Neuron (in vitro differentiated cells): ENCODE measurements around the gene CEL.
"Not testable (repeated sequence)": the region's sequence is repeated elsewhere in the genome, so short reads cannot be mapped to it uniquely, and the experiment has no call there.

Experiments used
- H2AFZ ChIP-seq: one replicate; pipeline ENCODE4 v1.6.1; 2013; ENCODE audit warnings: low read depth, mild to moderate bottlenecking, inconsistent platforms, low read length, moderate library complexity
- H3K27me3 ChIP-seq: one replicate; pipeline ENCODE4 v1.6.1; 2013; ENCODE audit warnings: low read length; ENCODE audit not compliant: insufficient read depth
- H3K36me3 ChIP-seq: one replicate; pipeline ENCODE4 v1.6.1; 2013; ENCODE audit warnings: low read length; ENCODE audit not compliant: insufficient read depth
- H3K4me1 ChIP-seq: one replicate; pipeline ENCODE4 v1.6.1; 2013; ENCODE audit warnings: low read length; ENCODE audit not compliant: insufficient read depth
- H3K4me3 ChIP-seq: 2 replicates; pipeline ENCODE4 v1.5.1; 2013; ENCODE audit warnings: mild to moderate bottlenecking, low read length, moderate library complexity
- H3K9me3 ChIP-seq: one replicate; pipeline ENCODE4 v1.6.1; 2013; ENCODE audit warnings: low read length

The CEL gene

DNA sequence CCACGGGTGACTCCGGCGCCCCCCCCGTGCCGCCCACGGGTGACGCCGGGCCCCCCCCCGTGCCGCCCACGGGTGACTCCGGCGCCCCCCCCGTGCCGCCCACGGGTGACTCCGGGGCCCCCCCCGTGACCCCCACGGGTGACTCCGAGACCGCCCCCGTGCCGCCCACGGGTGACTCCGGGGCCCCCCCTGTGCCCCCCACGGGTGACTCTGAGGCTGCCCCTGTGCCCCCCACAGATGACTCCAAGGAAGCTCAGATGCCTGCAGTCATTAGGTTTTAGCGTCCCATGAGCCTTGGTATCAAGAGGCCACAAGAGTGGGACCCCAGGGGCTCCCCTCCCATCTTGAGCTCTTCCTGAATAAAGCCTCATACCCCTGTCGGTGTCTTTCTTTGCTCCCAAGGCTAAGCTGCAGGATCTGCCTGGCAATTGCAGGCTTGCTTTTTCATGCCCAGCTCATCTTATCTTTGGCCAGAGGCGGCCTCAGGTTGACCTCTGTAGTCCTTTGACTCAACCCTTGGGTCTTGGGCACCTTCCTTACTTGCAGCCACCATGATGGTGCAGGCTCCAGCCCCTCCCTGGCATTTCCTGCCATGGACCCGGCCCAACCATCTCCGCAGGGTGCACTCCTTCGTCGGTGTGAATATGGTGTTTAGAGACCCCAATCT is 9.8 kb downstream of the CEL start:
- Histone ChIP-seq H3K9me3 (no peaks in the 10 kb centered on the region), H2AFZ (no peak overlapping the region), H3K36me3 (no peaks in the 10 kb centered on the region), H3K4me1 (no peaks in the 10 kb centered on the region), H3K4me3 (no peak overlapping the region), H3K27me3 (no peaks in the 10 kb centered on the region)

DNA sequence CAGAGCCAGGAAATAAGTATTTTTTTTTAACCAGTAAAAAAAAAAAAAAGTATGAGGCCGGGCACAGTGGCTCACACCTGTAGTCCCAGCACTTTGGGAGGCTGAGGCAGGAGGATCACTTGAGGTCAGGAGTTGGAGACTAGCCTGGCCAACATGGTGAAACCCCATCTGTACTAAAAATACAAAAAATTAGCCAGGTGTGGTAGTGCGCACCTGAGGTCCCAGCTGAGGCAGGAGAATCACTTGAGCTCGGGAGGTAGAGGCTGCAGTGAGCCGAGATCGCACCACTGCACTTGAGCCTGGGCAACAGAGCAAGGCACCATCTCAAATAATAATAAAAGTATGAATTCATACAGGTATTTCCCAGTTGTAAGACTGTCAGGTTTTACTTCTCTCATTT is 10.4 kb downstream of the CEL start:
- not testable (repeated sequence) for H3K4me1 ChIP-seq, H3K36me3 ChIP-seq, H3K27me3 ChIP-seq, H2AFZ ChIP-seq, H3K4me3 ChIP-seq, H3K9me3 ChIP-seq

DNA sequence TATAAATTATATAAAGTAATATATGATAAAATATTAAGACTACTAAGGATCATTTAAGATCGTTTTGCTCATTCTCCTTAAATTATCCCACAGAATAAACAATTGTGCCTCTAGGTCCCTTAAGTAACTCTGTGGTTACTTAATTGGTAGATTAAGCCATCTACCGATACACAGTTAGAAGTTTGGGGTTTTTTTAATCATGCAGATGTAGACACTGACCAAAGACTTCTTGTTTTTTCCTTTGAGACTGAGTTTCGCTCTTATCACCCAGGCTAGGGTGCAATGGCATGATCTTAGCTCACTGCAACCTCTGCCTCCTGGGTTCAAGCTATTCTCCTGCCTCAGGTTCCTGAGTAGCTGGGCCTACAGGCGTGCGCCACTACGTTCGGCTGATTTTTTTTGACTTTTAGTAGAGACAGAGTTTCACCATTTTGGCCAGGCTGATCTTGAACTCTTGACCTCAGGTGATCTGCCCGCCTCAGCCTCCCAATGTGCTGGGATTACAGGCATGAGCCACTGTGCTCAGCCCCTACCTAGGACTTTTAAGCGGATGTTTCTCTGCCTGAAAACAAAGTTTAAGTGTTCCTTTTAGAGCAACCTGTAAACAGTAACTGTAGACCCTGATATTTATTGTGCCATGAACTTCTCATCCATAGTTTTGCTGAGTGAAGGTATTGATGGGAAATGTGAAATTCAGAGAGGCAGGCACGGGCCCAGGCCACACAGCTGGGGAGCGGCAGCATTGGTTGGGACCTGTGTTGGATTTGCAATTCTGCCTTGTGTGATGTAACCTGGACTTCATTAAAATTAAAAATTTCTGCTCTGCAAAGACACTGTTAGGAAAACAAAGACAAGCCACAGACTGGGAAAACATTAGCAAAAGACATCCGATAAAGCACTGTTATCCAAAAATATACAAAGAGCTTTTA is 11.6 kb downstream of the CEL start:
- Histone ChIP-seq H3K9me3 (no peaks in the 10 kb centered on the region), H3K27me3 (no peaks in the 10 kb centered on the region), H3K4me1 (no peaks in the 10 kb centered on the region), H2AFZ (no peak overlapping the region), H3K36me3 (no peaks in the 10 kb centered on the region), H3K4me3 (no peak overlapping the region)

DNA sequence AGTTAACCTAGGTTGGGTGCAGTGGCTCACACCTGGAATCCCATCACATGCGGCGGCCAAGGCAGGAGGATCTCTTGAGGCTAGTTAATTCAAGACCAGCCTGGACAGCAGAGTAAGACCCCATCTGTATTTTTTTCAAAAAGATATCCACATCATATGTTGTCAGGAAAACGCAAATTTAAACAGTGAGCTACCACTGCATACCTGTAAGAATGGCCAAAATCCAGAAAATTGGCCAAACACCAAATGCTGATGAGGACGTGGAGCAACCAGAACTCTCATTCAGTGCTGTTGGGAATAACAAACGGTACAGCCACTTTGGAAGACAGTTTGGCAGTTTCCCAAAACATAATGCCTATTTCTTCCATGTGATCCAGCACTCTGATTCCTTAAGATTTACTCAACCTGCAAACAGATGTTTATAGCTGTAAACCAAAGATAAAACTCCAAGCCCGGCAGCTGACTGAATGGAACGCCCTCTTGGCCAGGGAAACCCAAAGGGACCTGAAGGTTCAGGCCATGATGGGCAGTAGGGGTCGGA is 12.4 kb downstream of the CEL start:
- no peak overlapping the region for H2AFZ ChIP-seq
- H3K27me3 ChIP-seq: no peaks in the 10 kb centered on the region
- H3K9me3 ChIP-seq: no peaks in the 10 kb centered on the region
- no peak overlapping the region for H3K4me3 ChIP-seq
- no peaks in the 10 kb centered on the region for H3K4me1 ChIP-seq
- no peaks in the 10 kb centered on the region for H3K36me3 ChIP-seq

DNA sequence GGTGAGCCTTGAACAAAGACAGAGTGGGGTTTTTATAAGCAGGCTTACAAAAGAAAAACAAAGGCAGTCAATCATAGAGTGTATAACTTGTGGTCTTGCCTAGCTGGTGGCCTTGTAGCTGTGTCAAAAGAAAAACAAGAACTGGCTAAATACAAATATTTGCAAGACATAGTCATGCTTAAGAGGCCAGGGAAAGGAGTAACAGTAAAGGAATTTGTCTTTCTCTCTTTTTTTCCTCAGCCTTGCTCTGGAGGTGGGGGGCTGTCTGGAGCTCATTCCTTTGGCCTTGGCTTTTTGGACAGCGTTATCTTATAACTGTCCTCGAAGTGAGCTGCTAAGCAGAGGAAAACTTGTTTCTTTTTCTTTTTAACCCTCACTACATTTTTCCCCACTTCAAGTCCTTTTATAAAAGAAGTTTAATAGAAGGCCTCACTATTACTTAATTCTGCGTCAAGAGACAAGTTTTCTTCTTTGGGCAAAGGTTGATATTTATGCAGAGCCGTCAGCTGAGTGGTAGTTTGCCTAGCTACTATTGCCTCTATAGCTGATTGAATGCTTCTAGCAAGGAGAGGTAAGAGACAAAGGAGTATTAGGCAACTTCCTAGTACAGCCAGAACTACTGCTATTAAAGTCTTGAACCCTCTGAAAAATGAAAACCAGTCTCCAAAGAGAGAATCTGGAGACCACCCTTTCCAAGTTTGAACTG is 14.3 kb downstream of the CEL start:
- Histone ChIP-seq H2AFZ (no peak overlapping the region), H3K4me1 (peaks cover 4% of the 10 kb centered on the region), H3K4me3 (no peak overlapping the region), H3K36me3 (no peaks in the 10 kb centered on the region), H3K9me3 (no peaks in the 10 kb centered on the region), H3K27me3 (no peaks in the 10 kb centered on the region)

DNA sequence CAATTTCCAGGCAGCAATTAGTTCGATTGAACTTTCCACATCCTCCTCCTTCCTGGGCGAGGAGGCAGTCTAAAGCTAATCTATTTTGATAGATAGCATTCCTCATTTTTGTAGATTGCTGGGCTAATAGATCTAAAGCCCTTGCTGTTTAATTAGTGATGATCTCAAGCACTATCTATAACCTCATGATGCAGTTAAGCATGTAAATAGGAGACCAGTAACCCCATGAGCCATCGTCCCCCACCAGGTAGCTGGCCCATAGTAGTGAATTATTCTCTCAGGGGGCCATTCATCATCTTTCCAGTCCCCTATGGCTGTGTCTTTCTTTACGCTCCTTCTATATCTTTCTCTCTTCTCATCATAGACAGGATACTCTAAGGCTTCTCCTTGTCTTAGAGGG is 14.9 kb downstream of the CEL start:
- Histone ChIP-seq H3K4me1 (peaks cover 4% of the 10 kb centered on the region), H2AFZ (no peak overlapping the region), H3K4me3 (no peak overlapping the region)

DNA sequence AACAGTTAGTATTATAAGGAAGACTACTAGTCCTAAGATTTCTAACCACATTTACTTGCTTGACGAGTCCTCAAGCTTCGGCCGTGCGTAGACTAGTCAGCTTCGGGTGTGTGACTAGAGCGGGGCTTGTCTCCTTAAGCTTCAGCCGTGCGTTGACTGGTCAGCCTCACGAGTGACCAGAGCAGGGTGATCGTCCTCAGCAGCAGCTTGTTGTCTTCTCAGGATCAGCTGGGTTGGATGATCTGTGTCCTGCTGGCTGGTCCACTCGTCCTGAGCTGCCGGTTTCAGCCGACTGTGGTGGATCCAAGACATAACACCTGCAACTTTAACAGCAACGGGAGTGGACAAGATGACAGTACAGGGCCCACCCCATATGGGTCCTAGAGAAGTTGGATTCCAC is 16.7 kb downstream of the CEL start:
- no peaks in the 10 kb centered on the region for H3K36me3 ChIP-seq
- peaks cover 4% of the 10 kb centered on the region for H3K4me1 ChIP-seq
- H3K4me3 ChIP-seq: no peak overlapping the region

More for the DNA sequence above, 14.9 kb downstream of the CEL start:
- Histone ChIP-seq H3K27me3 (no peaks in the 10 kb centered on the region), H3K9me3 (no peaks in the 10 kb centered on the region), H3K36me3 (no peaks in the 10 kb centered on the region)

DNA sequence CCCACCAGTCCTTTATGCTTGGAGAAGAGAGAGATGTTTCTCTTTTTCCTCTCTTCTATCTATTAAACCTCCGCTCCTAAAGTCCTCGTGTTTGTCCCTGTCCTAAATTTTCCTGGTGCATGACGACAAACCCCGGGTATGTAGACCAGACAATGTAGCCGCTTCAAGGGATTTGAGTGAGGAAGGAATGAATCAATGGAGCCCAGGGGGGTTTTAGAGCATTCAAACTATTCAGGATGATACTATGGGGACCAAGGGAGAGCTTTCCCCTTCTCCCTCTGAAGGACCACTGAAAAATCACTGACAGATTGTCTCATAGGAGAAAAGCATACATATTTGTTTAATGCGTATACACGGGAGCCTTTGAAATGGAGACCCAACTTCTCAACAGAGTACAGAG is 18.4 kb downstream of the CEL start:
- H3K9me3 ChIP-seq: no peaks in the 10 kb centered on the region
- no peaks in the 10 kb centered on the region for H3K27me3 ChIP-seq
- H3K36me3 ChIP-seq: no peaks in the 10 kb centered on the region
- no peak overlapping the region for H2AFZ ChIP-seq
- peaks cover 4% of the 10 kb centered on the region for H3K4me1 ChIP-seq
- H3K4me3 ChIP-seq: no peak overlapping the region

More for the DNA sequence above, 16.7 kb downstream of the CEL start:
- Histone ChIP-seq H2AFZ (no peak overlapping the region), H3K27me3 (no peaks in the 10 kb centered on the region), H3K9me3 (no peaks in the 10 kb centered on the region)

DNA sequence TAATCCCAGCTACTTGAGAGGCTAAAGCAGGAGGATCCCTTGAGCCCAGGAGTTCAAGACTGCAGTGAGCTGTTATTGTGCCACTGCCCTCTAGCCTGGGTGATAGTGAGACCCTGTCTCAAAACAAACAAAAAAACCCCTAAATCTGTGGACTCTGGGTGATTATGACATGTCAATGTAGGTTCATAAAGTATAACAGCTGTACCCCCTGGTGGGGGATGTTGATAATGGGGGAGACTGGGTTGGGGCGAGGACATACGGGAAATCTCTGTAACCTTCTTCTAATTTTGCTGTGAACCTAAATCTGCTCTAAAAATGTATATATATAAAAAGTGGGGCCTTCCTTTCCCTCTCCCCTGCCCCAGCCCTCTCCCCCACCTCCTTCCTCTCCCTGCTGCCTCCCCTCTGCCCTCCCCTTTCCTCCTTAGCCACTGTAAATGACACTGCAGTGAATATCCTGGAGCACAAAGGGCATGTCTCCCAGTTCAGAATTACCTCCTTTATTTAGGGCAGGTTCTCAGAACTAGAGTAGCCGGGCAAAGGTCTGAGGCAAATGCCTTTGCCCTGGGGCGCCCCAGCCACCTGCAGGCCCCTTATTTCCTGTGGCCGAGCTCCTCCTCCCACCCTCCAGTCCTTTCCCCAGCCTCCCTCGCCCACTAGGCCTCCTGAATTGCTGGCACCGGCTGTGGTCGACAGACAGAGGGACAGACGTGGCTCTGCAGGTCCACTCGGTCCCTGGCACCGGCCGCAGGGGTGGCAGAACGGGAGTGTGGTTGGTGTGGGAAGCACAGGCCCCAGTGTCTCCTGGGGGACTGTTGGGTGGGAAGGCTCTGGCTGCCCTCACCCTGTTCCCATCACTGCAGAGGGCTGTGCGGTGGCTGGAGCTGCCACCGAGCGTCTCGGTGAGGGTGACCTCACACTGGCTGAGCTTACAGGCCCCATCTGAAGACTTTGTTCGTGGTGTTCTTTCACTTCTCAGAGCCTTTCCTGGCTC is 19.3 kb downstream of the CEL start:
- not testable (repeated sequence) for H3K27me3 ChIP-seq

DNA sequence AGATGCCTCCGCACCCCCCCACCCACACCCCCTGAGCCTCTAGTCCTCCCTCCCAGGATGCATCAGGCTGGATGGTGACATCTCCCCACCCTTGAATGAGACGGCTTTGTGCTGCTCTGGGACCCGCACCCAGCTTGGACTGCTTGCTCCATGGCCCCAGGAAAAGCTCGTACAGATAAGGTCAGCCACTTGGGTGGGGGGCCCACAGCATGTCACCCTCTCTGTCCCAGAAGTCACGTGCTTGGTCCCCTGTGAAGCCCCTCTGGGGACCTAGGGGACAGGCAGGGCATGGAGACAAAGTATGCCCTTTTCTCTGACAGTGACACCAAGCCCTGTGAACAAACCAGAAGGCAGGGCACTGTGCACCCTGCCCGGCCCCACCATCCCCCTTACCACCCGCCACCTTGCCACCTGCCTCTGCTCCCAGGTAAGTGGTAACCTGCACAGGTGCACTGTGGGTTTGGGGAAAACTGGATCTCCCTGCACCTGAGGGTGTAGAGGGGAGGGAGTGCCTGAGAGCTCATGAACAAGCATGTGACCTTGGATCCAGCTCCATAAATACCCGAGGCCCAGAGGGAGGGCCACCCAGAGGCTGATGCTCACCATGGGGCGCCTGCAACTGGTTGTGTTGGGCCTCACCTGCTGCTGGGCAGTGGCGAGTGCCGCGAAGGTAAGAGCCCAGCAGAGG is 20.3 kb downstream of the CEL start:
- H3K9me3 ChIP-seq, H3K36me3 ChIP-seq, H3K4me3 ChIP-seq, H3K27me3 ChIP-seq, H3K4me1 ChIP-seq, H2AFZ ChIP-seq: not testable (repeated sequence)

More for the DNA sequence above, 19.3 kb downstream of the CEL start:
- H2AFZ ChIP-seq, H3K9me3 ChIP-seq, H3K4me1 ChIP-seq, H3K36me3 ChIP-seq, H3K4me3 ChIP-seq: not testable (repeated sequence)

DNA sequence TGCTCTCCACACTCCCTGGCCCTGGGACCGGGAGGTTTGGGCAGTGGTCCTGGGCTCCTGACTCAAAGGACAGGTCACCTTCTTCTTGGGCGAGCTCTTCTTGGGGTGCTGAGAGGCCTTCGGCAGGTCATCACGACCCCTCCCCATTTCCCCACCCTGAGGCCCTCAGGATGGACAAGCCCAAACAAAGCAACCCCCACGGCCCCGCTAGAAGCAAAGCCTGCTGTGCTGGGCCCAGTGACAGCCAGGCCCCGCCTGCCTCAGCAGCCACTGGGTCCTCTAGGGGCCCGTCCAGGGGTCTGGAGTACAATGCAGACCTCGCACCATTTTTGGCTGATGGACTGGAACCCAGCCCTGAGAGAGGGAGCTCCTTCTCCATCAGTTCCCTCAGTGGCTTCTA is 21.9 kb downstream of the CEL start:
- H3K9me3 ChIP-seq, H3K4me1 ChIP-seq, H3K36me3 ChIP-seq, H2AFZ ChIP-seq, H3K4me3 ChIP-seq, H3K27me3 ChIP-seq: not testable (repeated sequence)
